Type B pancreatic cell (in vitro differentiated cells): ENCODE measurements around the gene SUSD6. TPM values are rescaled to one million over a fixed set of nuclear protein-coding genes. Genes with fewer than 3 reads are reported as not detected.
A peak's percentile ranks its signal among the peaks of the same experiment; 100 is the strongest.

Experiments used
- DNase-seq: peaks from one replicate; pipeline ENCODE4 v3.0.0; 2021; ENCODE audit warnings: mixed read lengths; ENCODE audit not compliant: unreplicated experiment; ENCODE audit errors: extremely low spot score
- H3K27ac Mint-ChIP-seq: 2 replicates; pipeline ENCODE4 v1.8.0; 2021; ENCODE audit warnings: mild to moderate bottlenecking, mixed read lengths
- H3K27me3 Mint-ChIP-seq: 2 replicates; pipeline ENCODE4 v1.8.0; 2021; ENCODE audit warnings: mixed read lengths
- H3K36me3 Mint-ChIP-seq: 2 replicates; pipeline ENCODE4 v1.8.0; 2021; ENCODE audit warnings: mixed read lengths
- H3K4me1 Mint-ChIP-seq: one replicate; pipeline ENCODE4 v1.8.0; 2021; ENCODE audit warnings: mixed read lengths; ENCODE audit not compliant: unreplicated experiment
- H3K4me3 Mint-ChIP-seq: 2 replicates; pipeline ENCODE4 v1.8.0; 2021; ENCODE audit warnings: mild to moderate bottlenecking, mixed read lengths
- H3K9me3 Mint-ChIP-seq: 2 replicates; pipeline ENCODE4 v1.8.0; 2021; ENCODE audit warnings: mixed read lengths
- total RNA-seq: library from RNA; stranded (reverse); gene quantifications from 2 replicates; pipeline ENCODE4 v1.2.1, GENCODE V29; 2021; ENCODE audit warnings: low replicate concordance
- TF ChIP-seq, protein P1 (sequence below): fragments of 200-600 bp; sonication (generic); conservative IDR thresholded peaks from 2 replicates; pipeline ENCODE4 v1.5.0; 2021; ENCODE audit warnings: antibody characterized with exemption, mild to moderate bottlenecking

SUSD6 gene
- total RNA-seq, 1 donor from 2014 or later, result 31.7 TPM

DNA sequence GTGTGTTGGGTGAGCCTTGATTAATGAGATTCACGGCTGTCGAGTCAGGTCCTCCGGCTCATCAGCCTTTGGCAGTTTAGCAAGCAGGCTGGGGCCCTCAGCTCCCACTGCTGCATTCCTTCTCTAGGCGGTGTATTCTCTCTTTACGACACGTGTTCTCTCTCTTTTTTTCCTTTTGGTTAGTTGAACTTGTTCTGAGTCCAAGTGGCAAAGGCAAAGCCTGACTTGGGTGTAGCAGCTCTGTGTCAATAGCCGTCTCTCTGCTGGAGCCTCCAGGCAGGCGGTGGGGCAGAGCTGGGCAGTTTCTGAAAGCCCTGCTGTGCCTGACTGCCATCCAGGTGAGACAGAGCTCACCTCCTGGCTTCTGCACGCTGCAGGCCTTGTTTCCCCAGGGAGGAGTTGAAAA is 46.6 kb downstream of the SUSD6 start:
- H3K27ac Mint-ChIP-seq, result peak overlapping the region; percentile 98
- peaks cover 41% of the 10 kb centered on the region for H3K4me1 Mint-ChIP-seq
- peak overlapping the region; percentile 83 for H3K4me3 Mint-ChIP-seq
- no peaks in the 10 kb centered on the region for H3K9me3 Mint-ChIP-seq
- TF ChIP-seq, protein P1, sequence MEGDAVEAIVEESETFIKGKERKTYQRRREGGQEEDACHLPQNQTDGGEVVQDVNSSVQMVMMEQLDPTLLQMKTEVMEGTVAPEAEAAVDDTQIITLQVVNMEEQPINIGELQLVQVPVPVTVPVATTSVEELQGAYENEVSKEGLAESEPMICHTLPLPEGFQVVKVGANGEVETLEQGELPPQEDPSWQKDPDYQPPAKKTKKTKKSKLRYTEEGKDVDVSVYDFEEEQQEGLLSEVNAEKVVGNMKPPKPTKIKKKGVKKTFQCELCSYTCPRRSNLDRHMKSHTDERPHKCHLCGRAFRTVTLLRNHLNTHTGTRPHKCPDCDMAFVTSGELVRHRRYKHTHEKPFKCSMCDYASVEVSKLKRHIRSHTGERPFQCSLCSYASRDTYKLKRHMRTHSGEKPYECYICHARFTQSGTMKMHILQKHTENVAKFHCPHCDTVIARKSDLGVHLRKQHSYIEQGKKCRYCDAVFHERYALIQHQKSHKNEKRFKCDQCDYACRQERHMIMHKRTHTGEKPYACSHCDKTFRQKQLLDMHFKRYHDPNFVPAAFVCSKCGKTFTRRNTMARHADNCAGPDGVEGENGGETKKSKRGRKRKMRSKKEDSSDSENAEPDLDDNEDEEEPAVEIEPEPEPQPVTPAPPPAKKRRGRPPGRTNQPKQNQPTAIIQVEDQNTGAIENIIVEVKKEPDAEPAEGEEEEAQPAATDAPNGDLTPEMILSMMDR, result no peak
- no peak for DNase-seq
- peaks cover 12% of the 10 kb centered on the region for H3K36me3 Mint-ChIP-seq
- H3K27me3 Mint-ChIP-seq, result no peaks in the 10 kb centered on the region

DNA sequence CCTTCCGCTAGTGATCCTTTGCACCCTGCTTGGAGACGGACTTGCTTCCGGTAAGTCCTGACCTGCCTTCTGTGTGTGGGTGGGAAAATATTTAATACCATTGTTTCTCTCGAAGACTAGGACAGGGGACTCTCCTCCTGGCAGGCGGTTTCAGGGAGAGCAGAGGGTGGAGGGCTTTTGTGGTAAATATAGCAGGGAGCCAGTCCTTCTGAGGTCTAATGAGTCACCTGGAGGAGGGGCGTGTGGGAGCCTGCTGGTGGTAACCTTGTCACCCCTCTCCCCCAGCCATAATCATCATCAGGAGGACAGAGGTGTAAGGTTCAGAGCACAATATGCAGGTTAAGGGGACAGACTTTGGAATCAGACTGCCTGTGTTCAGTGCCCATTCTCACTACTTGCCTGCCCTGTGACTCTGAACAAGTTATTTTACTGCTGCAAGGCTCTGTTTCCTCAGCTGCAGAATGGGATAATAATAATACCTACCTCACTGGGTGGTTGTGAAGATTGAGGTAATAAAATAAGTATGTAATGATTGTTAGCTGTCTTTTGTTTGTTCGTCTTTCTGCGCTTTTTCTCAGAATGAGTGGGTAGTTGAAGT is 47.4 kb downstream of the SUSD6 start:
- Mint-ChIP-seq H3K4me3 (peak overlapping the region; percentile 83), H3K27me3 (no peaks in the 10 kb centered on the region)

DNA sequence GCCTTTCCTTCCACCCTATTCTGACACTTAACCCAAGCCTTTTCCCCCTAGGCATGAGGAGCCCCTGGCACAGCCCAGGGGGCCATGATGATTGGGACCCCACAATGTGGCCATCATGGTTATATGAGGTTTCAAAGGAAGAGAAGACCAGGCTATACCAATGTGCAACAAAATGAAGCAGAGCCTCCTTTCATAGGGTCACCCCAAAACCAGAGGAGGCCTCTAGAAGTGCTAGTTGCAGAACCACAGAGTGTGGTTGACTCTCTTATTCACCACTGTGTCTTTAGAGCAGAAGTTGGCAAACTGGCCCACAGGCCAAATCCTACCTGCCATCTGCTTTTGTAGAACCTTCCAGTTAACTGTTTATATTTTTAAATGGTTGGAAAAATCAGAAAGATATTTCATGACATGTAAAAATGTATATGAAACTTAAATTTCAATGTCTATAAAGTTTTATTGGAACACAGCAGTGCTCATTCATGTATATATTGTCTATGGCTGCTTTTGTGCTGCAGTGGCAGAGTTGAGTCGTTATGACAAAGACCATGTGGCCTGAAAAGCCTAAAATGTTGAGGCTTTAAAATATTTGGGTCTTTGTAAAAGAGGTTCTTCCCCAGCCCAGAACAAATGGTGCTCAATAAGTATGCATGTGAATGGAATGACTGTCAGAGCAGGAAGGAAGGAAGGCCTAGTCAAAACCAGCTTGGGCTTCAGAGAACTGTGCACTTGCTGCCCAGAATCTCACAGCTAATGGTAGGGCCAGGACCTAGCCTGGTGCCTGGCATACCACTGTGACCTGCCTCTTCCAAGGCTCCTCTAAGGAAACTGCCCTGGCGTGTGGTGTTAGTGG is 49.2 kb downstream of the SUSD6 start:
- Mint-ChIP-seq H3K4me3 (peak overlapping the region; percentile 83), H3K27me3 (no peaks in the 10 kb centered on the region), H3K36me3 (peaks cover 15% of the 10 kb centered on the region), H3K9me3 (no peaks in the 10 kb centered on the region), H3K4me1 (peaks cover 45% of the 10 kb centered on the region), H3K27ac (peak overlapping the region; percentile 81)
- TF ChIP-seq, protein P1, result no peak
- DNase-seq, result no peak

More for the DNA sequence above, 47.4 kb downstream of the SUSD6 start:
- no peak for DNase-seq
- H3K27ac Mint-ChIP-seq, result peak overlapping the region; percentile 98
- H3K4me1 Mint-ChIP-seq, result peaks cover 38% of the 10 kb centered on the region
- no peaks in the 10 kb centered on the region for H3K9me3 Mint-ChIP-seq
- peaks cover 12% of the 10 kb centered on the region for H3K36me3 Mint-ChIP-seq
- TF ChIP-seq, protein P1, result no peak

DNA sequence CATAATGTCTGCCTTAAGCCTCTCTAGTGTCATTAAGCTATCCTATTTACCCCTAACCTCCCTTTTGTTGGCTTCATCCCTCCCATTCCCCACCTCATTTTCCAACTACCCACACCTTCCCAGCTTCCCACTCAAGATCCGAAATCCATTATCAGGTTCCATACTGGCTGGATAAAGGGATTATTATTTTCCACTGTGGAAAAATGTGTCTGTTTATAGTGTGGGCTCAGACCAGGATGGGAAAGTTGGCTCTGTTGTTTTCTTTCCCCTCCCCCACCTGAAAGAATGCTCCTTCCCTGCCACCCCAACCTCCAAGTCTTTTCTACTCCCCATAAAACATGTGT is 49.8 kb downstream of the SUSD6 start:
- H3K36me3 Mint-ChIP-seq, result peaks cover 15% of the 10 kb centered on the region
- TF ChIP-seq, protein P1, result no peak
- H3K9me3 Mint-ChIP-seq, result no peaks in the 10 kb centered on the region
- peak overlapping the region; percentile 21 for H3K4me3 Mint-ChIP-seq
- no peak for DNase-seq
- peak overlapping the region; percentile 81 for H3K27ac Mint-ChIP-seq
- H3K4me1 Mint-ChIP-seq, result peaks cover 51% of the 10 kb centered on the region
- no peaks in the 10 kb centered on the region for H3K27me3 Mint-ChIP-seq

DNA sequence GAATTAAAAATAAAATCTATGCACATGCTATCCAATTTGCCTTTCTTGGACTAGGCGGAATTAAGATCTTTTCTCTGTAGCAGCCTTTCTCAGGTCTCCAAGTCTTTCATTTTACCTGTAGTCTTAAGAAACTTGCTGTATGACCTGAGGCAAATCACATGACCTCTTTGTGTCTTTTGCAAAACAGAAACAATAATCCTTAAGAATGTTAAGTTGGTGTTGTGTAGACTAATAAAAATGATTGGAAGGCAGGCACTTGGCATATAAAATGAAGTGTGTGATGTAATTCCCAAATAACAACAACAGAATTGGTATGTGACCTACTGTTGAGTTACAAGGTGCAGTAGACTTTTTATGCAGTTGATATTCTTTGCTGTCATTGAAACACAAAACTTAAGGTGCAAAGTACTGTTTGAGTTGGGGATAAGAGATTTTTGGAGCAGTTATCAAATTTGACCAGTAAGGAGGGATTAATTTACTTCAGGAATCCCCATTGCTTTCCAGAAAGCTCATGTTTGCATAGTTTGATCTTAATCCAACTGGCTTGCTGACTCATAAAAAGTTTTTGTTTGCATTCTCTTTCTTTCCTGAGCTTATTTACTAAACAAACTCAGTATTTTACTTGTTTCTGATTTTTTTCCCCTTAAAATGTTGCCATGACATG is 51.4 kb downstream of the SUSD6 start:
- no peaks in the 10 kb centered on the region for H3K9me3 Mint-ChIP-seq
- DNase-seq, result no peak
- H3K4me3 Mint-ChIP-seq, result peak overlapping the region; percentile 55
- H3K27ac Mint-ChIP-seq, result peak overlapping the region; percentile 74
- H3K27me3 Mint-ChIP-seq, result no peaks in the 10 kb centered on the region
- H3K4me1 Mint-ChIP-seq, result peaks cover 57% of the 10 kb centered on the region
- H3K36me3 Mint-ChIP-seq, result peaks cover 20% of the 10 kb centered on the region
- TF ChIP-seq, protein P1, result no peak
